Liver (tissue), 9 donors: ENCODE measurements around the gene GNAI3. TPM values are rescaled to one million over a fixed set of nuclear protein-coding genes. Genes with fewer than 3 reads are reported as not detected.

Experiments
- DNase-seq: peaks from one replicate; pipeline ENCODE4 v3.0.0-alpha.2; 2017; ENCODE audit warnings: low spot score
- H3K27ac ChIP-seq, 2 donors: one replicate each; pipeline ENCODE4 v1.7.0; 2013; ENCODE audit warnings: inconsistent platforms in 2 of 2, low read length in 2 of 2, control low read depth in 1 of 2, low read depth in 1 of 2, mild to moderate bottlenecking in 1 of 2
- H3K27me3 ChIP-seq, 4 donors: one replicate each; pipeline versions ENCODE4 v1.6.1 to v1.7.0; 2013; ENCODE audit warnings: low read length in 3 of 4, inconsistent platforms in 1 of 4, mild to moderate bottlenecking in 1 of 4, moderate library complexity in 1 of 4; ENCODE audit not compliant: control insufficient read depth in 4 of 4, insufficient read depth in 4 of 4
- H3K36me3 ChIP-seq, 4 donors: one replicate each; pipeline versions ENCODE4 v1.6.1 to v1.7.0; 2013; ENCODE audit warnings: low read length in 3 of 4, mild to moderate bottlenecking in 3 of 4, low read depth in 1 of 4, moderate library complexity in 1 of 4; ENCODE audit not compliant: control insufficient read depth in 4 of 4, insufficient read depth in 3 of 4
- H3K4me1 ChIP-seq, 4 donors: one replicate each; pipeline versions ENCODE4 v1.6.1 to v1.7.0; 2013; ENCODE audit warnings: low read length in 3 of 4, mild to moderate bottlenecking in 3 of 4, moderate library complexity in 1 of 4; ENCODE audit not compliant: control insufficient read depth in 4 of 4, insufficient read depth in 4 of 4
- H3K4me3 ChIP-seq, 3 donors: one replicate each; pipeline versions ENCODE4 v1.6.1 to v1.7.0; 2013; ENCODE audit warnings: low read length in 3 of 3, control low read depth in 1 of 3, low read depth in 1 of 3, mild to moderate bottlenecking in 1 of 3
- H3K9ac ChIP-seq, 2 donors: one replicate each; pipeline ENCODE4 v1.7.0; 2013; ENCODE audit warnings: low read length in 2 of 2, mild to moderate bottlenecking in 2 of 2, moderate library complexity in 2 of 2, control low read depth in 1 of 2, low read depth in 1 of 2
- H3K9me3 ChIP-seq, 4 donors: one replicate each; pipeline versions ENCODE4 v1.6.1 to v1.7.0; 2013; ENCODE audit warnings: low read length in 3 of 4; ENCODE audit not compliant: control insufficient read depth in 4 of 4
- EGR1 ChIP-seq, 2 donors: IDR thresholded peaks; 2 replicates each; pipeline ENCODE4 v1.6.1; 2016 to 2018; ENCODE audit warnings: antibody characterized with exemption in 2 of 2, low read depth in 2 of 2
- FOXA1 ChIP-seq: IDR thresholded peaks from 2 replicates; pipeline ENCODE4 v1.6.1; 2016; ENCODE audit warnings: antibody characterized with exemption
- FOXA2 ChIP-seq: IDR thresholded peaks from 2 replicates; pipeline ENCODE4 v1.6.1; 2016; ENCODE audit warnings: antibody characterized with exemption
- GABPA ChIP-seq, 2 donors: IDR thresholded peaks in 1 of 2; conservative IDR thresholded peaks in 1 of 2; 2 replicates each; pipeline ENCODE4 v1.6.1; 2016; ENCODE audit warnings: antibody characterized with exemption in 2 of 2, mild to moderate bottlenecking in 1 of 2, moderate library complexity in 1 of 2
- HNF4A ChIP-seq, 2 donors: conservative IDR thresholded peaks; 2 replicates each; pipeline ENCODE4 v1.6.1; 2016; ENCODE audit warnings: antibody characterized with exemption in 2 of 2, mild to moderate bottlenecking in 2 of 2
- HNF4G ChIP-seq: IDR thresholded peaks from 2 replicates; pipeline ENCODE4 v1.6.1; 2016; ENCODE audit warnings: antibody characterized with exemption
- JUND ChIP-seq, 2 donors: IDR thresholded peaks; 2 replicates each; pipeline ENCODE4 v1.6.1; 2016; ENCODE audit warnings: antibody characterized with exemption in 2 of 2
- NR2F2 ChIP-seq: IDR thresholded peaks from 2 replicates; pipeline ENCODE4 v1.6.1; 2016; ENCODE audit warnings: antibody characterized with exemption
- RAD21 ChIP-seq, 2 donors: IDR thresholded peaks; 2 replicates each; pipeline ENCODE4 v1.6.1; 2016; ENCODE audit warnings: antibody characterized with exemption in 2 of 2, mild to moderate bottlenecking in 2 of 2
- RXRA ChIP-seq, 2 donors: IDR thresholded peaks; 2 replicates each; pipeline ENCODE4 v1.6.1; 2017 to 2018; ENCODE audit warnings: antibody characterized with exemption in 2 of 2, mild to moderate bottlenecking in 1 of 2
- SP1 ChIP-seq: IDR thresholded peaks from 2 replicates; pipeline ENCODE4 v1.6.1; 2018; ENCODE audit warnings: antibody characterized with exemption, mild to moderate bottlenecking
- TAF1 ChIP-seq: conservative IDR thresholded peaks from 2 replicates; pipeline ENCODE4 v1.6.1; 2016; ENCODE audit warnings: antibody characterized with exemption, mild to moderate bottlenecking
- YY1 ChIP-seq: IDR thresholded peaks from 2 replicates; pipeline ENCODE4 v1.6.1; 2016; ENCODE audit warnings: antibody characterized with exemption, mild to moderate bottlenecking
- WGBS: extraction: QIAGEN DNeasy Blood & Tissue Kit; methylation state at CpG from one replicate; pipeline ENCODE4 v1.1.7; 2013; 5-methylcytosine and 5-hydroxymethylcytosine counted together
- polyA plus RNA-seq, 2 donors: library from polyadenylated mRNA; stranded (reverse) in 1 of 2; unstranded in 1 of 2; fragments of 200-250 nt in 1 of 2; fragments of >200 nt in 1 of 2; fragmentation: Nextera tagmentation in 1 of 2; extraction: Ambion mirVana in 1 of 2; gene quantifications; one replicate each; pipeline versions ENCODE4 v1.2.1 to v1.2.3, GENCODE V29; 2013 to 2015
- total RNA-seq, 2 donors: library from RNA; depleted of rRNA; stranded (reverse); fragments of >200 nt; gene quantifications; one replicate each; pipeline ENCODE4 v1.2.3, GENCODE V29; 2014
- TF ChIP-seq, protein P1 (sequence below): IDR thresholded peaks from 2 replicates; pipeline ENCODE4 v1.6.1; 2016; ENCODE audit warnings: antibody characterized with exemption
- TF ChIP-seq, protein P2 (sequence below): IDR thresholded peaks from 2 replicates; pipeline ENCODE4 v1.6.1; 2016; ENCODE audit warnings: antibody characterized with exemption, mild to moderate bottlenecking
- TF ChIP-seq, protein P3 (sequence below): IDR thresholded peaks from 2 replicates; pipeline ENCODE4 v1.6.1; 2016; ENCODE audit warnings: antibody characterized with exemption
- TF ChIP-seq, protein P4 (sequence below): IDR thresholded peaks from 2 replicates; pipeline ENCODE4 v1.6.1; 2016; ENCODE audit warnings: antibody characterized with exemption
- TF ChIP-seq, protein P5 (sequence below): fragments of 150-350 bp; IDR thresholded peaks from 2 replicates; pipeline ENCODE4 v1.5.1; 2017; ENCODE audit warnings: improper control_type of control experiment, low read depth, low read length; ENCODE audit not compliant: missing input control
- donor health status: healthy.
- donor health status: healthy.
- donor health status: healthy.
- donor health status: healthy.
- donor health status: healthy.

Gene GNAI3
- total and polyA plus RNA-seq, 4 donors = 1.9 to 6.5 (median 4.3) TPM

DNA sequence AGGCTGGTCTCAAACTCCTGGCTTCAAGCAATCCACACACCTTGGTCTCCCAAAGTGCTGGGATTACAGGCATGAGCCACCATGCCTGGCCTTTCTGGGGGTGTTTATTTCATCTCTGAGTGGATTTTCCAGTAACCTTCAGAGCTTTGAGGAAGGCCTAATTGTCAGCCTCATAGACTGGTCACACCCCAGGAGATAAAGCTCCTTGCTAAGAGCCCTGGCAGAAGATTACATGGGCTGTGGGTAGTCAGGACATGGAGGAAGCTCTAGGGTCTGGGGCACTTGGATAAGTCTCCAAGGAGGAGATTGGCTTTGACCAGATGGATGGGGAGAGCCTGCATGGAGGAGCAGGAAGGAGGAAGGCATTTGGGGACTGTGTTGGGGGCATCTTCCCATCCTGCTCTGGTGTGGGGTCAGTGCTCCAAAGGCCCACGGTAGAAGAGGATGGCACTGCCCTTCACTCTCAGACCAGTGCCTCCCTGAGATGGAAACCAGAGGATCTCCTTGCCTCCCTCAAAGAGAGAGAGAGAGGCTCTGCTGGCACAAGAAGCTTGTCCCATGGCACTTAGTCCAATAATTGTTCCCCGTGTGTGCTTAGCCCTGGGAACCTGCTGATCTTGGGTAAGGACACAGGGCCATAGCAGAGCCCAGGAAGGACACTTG lies 92.8 kb downstream of the GNAI3 start:
- 80% methylated on average over 2 of the region's 2 CpGs for WGBS
- H3K9me3 ChIP-seq = no peaks in the 10 kb centered on the region
- H3K4me1 ChIP-seq = peaks cover 4 to 7% (median 5%) of the 10 kb centered on the region in 4 donors
- no peaks in the 10 kb centered on the region for H3K36me3 ChIP-seq
- DNase-seq = no peak
- no peak overlapping the region for H3K9ac ChIP-seq
- no peak overlapping the region for H3K4me3 ChIP-seq
- TF ChIP-seq RXRA (IDR thresholded peaks at IDR 0.05) = no peak
- TF ChIP-seq YY1 = no peak
- TF ChIP-seq SP1 = no peak
- no peak for TF ChIP-seq EGR1 (IDR thresholded peaks at IDR 0.05; ENCODE audit: low read depth in 2 of 2)
- no peak for TF ChIP-seq RAD21 (IDR thresholded peaks at IDR 0.05)
- no peak for TF ChIP-seq FOXA2
- TF ChIP-seq, protein P1, sequence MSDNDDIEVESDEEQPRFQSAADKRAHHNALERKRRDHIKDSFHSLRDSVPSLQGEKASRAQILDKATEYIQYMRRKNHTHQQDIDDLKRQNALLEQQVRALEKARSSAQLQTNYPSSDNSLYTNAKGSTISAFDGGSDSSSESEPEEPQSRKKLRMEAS = no peak
- TF ChIP-seq, protein P2, sequence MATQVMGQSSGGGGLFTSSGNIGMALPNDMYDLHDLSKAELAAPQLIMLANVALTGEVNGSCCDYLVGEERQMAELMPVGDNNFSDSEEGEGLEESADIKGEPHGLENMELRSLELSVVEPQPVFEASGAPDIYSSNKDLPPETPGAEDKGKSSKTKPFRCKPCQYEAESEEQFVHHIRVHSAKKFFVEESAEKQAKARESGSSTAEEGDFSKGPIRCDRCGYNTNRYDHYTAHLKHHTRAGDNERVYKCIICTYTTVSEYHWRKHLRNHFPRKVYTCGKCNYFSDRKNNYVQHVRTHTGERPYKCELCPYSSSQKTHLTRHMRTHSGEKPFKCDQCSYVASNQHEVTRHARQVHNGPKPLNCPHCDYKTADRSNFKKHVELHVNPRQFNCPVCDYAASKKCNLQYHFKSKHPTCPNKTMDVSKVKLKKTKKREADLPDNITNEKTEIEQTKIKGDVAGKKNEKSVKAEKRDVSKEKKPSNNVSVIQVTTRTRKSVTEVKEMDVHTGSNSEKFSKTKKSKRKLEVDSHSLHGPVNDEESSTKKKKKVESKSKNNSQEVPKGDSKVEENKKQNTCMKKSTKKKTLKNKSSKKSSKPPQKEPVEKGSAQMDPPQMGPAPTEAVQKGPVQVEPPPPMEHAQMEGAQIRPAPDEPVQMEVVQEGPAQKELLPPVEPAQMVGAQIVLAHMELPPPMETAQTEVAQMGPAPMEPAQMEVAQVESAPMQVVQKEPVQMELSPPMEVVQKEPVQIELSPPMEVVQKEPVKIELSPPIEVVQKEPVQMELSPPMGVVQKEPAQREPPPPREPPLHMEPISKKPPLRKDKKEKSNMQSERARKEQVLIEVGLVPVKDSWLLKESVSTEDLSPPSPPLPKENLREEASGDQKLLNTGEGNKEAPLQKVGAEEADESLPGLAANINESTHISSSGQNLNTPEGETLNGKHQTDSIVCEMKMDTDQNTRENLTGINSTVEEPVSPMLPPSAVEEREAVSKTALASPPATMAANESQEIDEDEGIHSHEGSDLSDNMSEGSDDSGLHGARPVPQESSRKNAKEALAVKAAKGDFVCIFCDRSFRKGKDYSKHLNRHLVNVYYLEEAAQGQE = no peak
- TF ChIP-seq NR2F2 = no peak
- no peak for TF ChIP-seq HNF4G
- TF ChIP-seq GABPA (IDR thresholded peaks at IDR 0.05 in 1 of 2, conservative IDR thresholded peaks at IDR 0.05 in 1 of 2) = no peak
- no peak for TF ChIP-seq FOXA1
- TF ChIP-seq TAF1 = no peak
- TF ChIP-seq HNF4A (conservative IDR thresholded peaks at IDR 0.05) = no peak
- no peak for TF ChIP-seq JUND (IDR thresholded peaks at IDR 0.05)
- no peak overlapping the region for H3K27ac ChIP-seq
- no peaks in the 10 kb centered on the region for H3K27me3 ChIP-seq

DNA sequence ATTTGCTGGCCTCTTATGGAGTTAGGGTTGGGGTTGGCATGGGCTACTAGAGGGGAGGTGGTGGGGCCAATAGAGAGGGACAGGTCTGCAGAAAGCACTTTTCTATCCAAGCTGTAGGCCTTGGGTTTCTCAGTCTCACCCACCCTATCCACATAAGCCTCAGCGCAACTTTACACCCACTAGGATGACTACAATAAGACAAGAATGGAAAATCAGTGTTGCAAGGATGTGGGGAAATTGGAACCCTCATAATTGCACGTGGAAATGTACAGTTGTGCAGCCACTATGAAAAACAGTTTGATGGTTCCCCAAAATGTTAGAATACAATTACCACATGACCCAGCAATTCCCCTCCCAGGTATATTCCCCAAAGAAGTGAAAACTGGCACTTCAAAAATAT lies 93.4 kb downstream of the GNAI3 start:
- Histone ChIP-seq H3K27ac (no peak overlapping the region), H3K4me1 (peaks cover 0 to 7% (median under 1%) of the 10 kb centered on the region in 4 donors), H3K4me3 (no peak overlapping the region), H3K27me3 (no peaks in the 10 kb centered on the region), H3K9ac (no peak overlapping the region), H3K9me3 (no peaks in the 10 kb centered on the region), H3K36me3 (no peaks in the 10 kb centered on the region)
- 84% methylated on average over 2 of the region's 2 CpGs for WGBS
- TF ChIP-seq RXRA (IDR thresholded peaks at IDR 0.05) (no peak), FOXA2 (no peak), HNF4G (no peak)
- TF ChIP-seq, protein P3, sequence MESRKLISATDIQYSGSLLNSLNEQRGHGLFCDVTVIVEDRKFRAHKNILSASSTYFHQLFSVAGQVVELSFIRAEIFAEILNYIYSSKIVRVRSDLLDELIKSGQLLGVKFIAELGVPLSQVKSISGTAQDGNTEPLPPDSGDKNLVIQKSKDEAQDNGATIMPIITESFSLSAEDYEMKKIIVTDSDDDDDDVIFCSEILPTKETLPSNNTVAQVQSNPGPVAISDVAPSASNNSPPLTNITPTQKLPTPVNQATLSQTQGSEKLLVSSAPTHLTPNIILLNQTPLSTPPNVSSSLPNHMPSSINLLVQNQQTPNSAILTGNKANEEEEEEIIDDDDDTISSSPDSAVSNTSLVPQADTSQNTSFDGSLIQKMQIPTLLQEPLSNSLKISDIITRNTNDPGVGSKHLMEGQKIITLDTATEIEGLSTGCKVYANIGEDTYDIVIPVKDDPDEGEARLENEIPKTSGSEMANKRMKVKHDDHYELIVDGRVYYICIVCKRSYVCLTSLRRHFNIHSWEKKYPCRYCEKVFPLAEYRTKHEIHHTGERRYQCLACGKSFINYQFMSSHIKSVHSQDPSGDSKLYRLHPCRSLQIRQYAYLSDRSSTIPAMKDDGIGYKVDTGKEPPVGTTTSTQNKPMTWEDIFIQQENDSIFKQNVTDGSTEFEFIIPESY = no peak
- TF ChIP-seq, protein P4, sequence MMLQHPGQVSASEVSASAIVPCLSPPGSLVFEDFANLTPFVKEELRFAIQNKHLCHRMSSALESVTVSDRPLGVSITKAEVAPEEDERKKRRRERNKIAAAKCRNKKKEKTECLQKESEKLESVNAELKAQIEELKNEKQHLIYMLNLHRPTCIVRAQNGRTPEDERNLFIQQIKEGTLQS = no peak
- TF ChIP-seq, protein P5, sequence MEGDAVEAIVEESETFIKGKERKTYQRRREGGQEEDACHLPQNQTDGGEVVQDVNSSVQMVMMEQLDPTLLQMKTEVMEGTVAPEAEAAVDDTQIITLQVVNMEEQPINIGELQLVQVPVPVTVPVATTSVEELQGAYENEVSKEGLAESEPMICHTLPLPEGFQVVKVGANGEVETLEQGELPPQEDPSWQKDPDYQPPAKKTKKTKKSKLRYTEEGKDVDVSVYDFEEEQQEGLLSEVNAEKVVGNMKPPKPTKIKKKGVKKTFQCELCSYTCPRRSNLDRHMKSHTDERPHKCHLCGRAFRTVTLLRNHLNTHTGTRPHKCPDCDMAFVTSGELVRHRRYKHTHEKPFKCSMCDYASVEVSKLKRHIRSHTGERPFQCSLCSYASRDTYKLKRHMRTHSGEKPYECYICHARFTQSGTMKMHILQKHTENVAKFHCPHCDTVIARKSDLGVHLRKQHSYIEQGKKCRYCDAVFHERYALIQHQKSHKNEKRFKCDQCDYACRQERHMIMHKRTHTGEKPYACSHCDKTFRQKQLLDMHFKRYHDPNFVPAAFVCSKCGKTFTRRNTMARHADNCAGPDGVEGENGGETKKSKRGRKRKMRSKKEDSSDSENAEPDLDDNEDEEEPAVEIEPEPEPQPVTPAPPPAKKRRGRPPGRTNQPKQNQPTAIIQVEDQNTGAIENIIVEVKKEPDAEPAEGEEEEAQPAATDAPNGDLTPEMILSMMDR = no peak
- no peak for DNase-seq
